Neural progenitor cell (in vitro differentiated cells): ENCODE data around the gene VCAN. TPM values are rescaled to one million over a fixed set of nuclear protein-coding genes. Genes with fewer than 3 reads are reported as not detected.

Experiments used
- DNase-seq: peaks from one replicate; pipeline ENCODE4 v3.0.0-alpha.2; 2016; ENCODE audit warnings: low spot score
- H2AFZ ChIP-seq: fragments of 200-600 bp; sonication (generic); replicated peaks from 2 replicates; pipeline ENCODE4 v1.6.1; 2016; ENCODE audit warnings: antibody characterized with exemption
- H3F3A ChIP-seq: fragments of 200-600 bp; sonication (generic); 2 replicates; pipeline ENCODE4 v1.6.1; 2016; ENCODE audit warnings: antibody characterized with exemption, low read depth
- H3K27ac ChIP-seq: fragments of 200-600 bp; sonication (generic); 2 replicates; pipeline ENCODE4 v1.5.1; 2016; ENCODE audit warnings: mild to moderate bottlenecking
- H3K27me3 ChIP-seq: fragments of 200-600 bp; sonication (generic); 2 replicates; pipeline ENCODE4 v1.6.1; 2016; ENCODE audit warnings: mild to moderate bottlenecking, moderate library complexity
- H3K36me3 ChIP-seq: fragments of 200-600 bp; sonication (generic); 2 replicates; pipeline ENCODE4 v1.5.1; 2016
- H3K4me1 ChIP-seq: fragments of 200-600 bp; sonication (generic); 2 replicates; pipeline ENCODE4 v1.6.1; 2016; ENCODE audit warnings: mixed run types
- H3K4me2 ChIP-seq: fragments of 200-600 bp; sonication (generic); 2 replicates; pipeline ENCODE4 v1.6.1; 2016
- H3K4me3 ChIP-seq: fragments of 200-600 bp; sonication (generic); 2 replicates; pipeline ENCODE4 v1.5.1; 2016
- H3K79me2 ChIP-seq: fragments of 200-600 bp; sonication (generic); 2 replicates; pipeline ENCODE4 v1.6.1; 2016; ENCODE audit warnings: low read depth
- H3K9ac ChIP-seq: fragments of 200-600 bp; sonication (generic); 2 replicates; pipeline ENCODE4 v1.6.1; 2016
- H3K9me3 ChIP-seq: fragments of 200-600 bp; sonication (generic); 2 replicates; pipeline ENCODE4 v1.5.1; 2016; ENCODE audit warnings: low read depth
- H4K20me1 ChIP-seq: fragments of 200-600 bp; sonication (generic); 2 replicates; pipeline ENCODE4 v1.6.1; 2016; ENCODE audit warnings: low read depth
- H3K27ac Mint-ChIP-seq: 3 replicates; pipeline ENCODE4 v1.8.0; 2021; ENCODE audit warnings: mixed read lengths
- H3K27me3 Mint-ChIP-seq: 2 replicates; pipeline ENCODE4 v1.8.0; 2022; ENCODE audit warnings: low read depth, mild to moderate bottlenecking, inconsistent platforms, moderate library complexity, mixed read lengths; ENCODE audit not compliant: insufficient read depth
- H3K36me3 Mint-ChIP-seq: 3 replicates; pipeline ENCODE4 v1.8.0; 2021; ENCODE audit warnings: mixed read lengths
- H3K4me1 Mint-ChIP-seq: 3 replicates; pipeline ENCODE4 v1.8.0; 2021; ENCODE audit warnings: mixed read lengths
- H3K4me3 Mint-ChIP-seq: 3 replicates; pipeline ENCODE4 v1.8.0; 2021; ENCODE audit warnings: mild to moderate bottlenecking, moderate library complexity, mixed read lengths
- H3K9me3 Mint-ChIP-seq: 3 replicates; pipeline ENCODE4 v1.8.0; 2020; ENCODE audit warnings: mixed read lengths
- EZH2 ChIP-seq: fragments of 200-600 bp; sonication (generic); IDR thresholded peaks from 2 replicates; pipeline ENCODE4 v1.6.1; 2017; ENCODE audit warnings: antibody characterized with exemption, mild to moderate bottlenecking, moderate library complexity
- EZH2phosphoT487 ChIP-seq: fragments of 200-600 bp; sonication (generic); IDR thresholded peaks from 2 replicates; pipeline ENCODE4 v1.6.1; 2017; ENCODE audit warnings: antibody characterized with exemption
- total RNA-seq: library from RNA; depleted of rRNA; stranded (reverse); fragments of >200 nt; gene quantifications from 2 replicates; pipeline ENCODE4 v1.2.3, GENCODE V29; 2015; ENCODE audit warnings: low replicate concordance
- TF ChIP-seq, protein P1 (sequence below): fragments of 200-600 bp; sonication (generic); IDR thresholded peaks from 2 replicates; pipeline ENCODE4 v1.5.1; 2017; ENCODE audit warnings: antibody characterized with exemption, mild to moderate bottlenecking

The VCAN gene
- total RNA-seq, 1 donor from 2014 or later: 101 TPM

DNA sequence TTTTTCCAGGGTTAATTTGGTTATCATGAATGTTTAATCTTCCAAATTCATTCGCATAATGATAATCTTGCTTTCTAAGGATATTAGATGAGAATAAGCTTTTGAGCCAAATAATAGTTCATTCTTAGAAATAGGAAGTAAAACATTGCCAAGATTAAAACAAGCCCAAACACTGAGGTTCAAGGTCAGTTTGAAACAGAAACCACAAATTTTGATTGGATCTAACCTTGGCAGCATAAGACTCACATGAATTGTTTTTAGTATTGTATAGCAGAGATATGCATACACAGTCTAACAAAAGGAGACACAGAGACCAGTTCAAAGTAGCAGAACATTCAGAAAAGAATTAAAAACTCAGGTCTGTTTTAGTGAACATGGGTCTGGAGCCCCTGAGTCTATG, 43.4 kb upstream of the VCAN start:
- no peaks in the 10 kb centered on the region for H3K4me1 Mint-ChIP-seq
- H4K20me1 ChIP-seq: no peaks in the 10 kb centered on the region
- peaks cover 5% of the 10 kb centered on the region for H3K9me3 Mint-ChIP-seq
- H3K9me3 ChIP-seq: no peaks in the 10 kb centered on the region
- H2AFZ ChIP-seq: no peak overlapping the region
- no peak overlapping the region for H3K4me3 ChIP-seq
- H3K36me3 Mint-ChIP-seq: peaks cover 2% of the 10 kb centered on the region
- no peak for DNase-seq
- H3K9ac ChIP-seq: no peak overlapping the region
- no peaks in the 10 kb centered on the region for H3K79me2 ChIP-seq
- H3K4me1 ChIP-seq: peaks cover 5% of the 10 kb centered on the region
- no peaks in the 10 kb centered on the region for H3K27me3 ChIP-seq
- peaks cover 2% of the 10 kb centered on the region for H3K27me3 Mint-ChIP-seq
- H3F3A ChIP-seq: no peaks in the 10 kb centered on the region
- no peak overlapping the region for H3K27ac ChIP-seq
- H3K4me2 ChIP-seq: no peak overlapping the region
- TF ChIP-seq EZH2 (no peak), EZH2phosphoT487 (no peak)
- no peak overlapping the region for H3K4me3 Mint-ChIP-seq
- no peak overlapping the region for H3K27ac Mint-ChIP-seq
- H3K36me3 ChIP-seq: no peaks in the 10 kb centered on the region

DNA sequence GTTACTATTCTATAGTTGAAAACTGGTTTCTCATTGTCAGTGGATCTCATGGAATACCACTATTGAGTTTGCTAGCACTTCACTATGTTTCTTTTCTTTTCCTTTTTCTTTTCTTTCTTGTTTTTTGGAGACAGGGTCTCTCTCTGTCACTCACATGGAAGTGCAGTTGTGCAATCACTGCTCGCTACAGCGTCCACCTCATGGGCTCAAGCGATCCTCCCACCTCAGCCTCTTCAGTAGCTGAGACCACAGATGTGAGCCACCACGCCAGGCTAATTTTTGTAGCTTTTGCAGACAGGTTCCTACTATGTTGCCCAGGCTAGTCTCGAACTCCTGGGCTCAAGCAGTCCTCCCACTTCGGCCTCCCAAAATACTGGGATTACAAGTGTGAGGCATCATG, 42.7 kb upstream of the VCAN start:
- Mint-ChIP-seq H3K9me3 (peaks cover 5% of the 10 kb centered on the region), H3K27ac (no peak overlapping the region), H3K36me3 (peaks cover 2% of the 10 kb centered on the region), H3K27me3 (peaks cover 2% of the 10 kb centered on the region), H3K4me1 (no peaks in the 10 kb centered on the region), H3K4me3 (no peak overlapping the region)
- no peaks in the 10 kb centered on the region for H4K20me1 ChIP-seq
- H3K27ac ChIP-seq: no peak overlapping the region
- no peak overlapping the region for H3K4me2 ChIP-seq
- H3K27me3 ChIP-seq: no peaks in the 10 kb centered on the region
- H3K4me1 ChIP-seq: peaks cover 5% of the 10 kb centered on the region
- no peak for TF ChIP-seq EZH2phosphoT487
- TF ChIP-seq, protein P1, sequence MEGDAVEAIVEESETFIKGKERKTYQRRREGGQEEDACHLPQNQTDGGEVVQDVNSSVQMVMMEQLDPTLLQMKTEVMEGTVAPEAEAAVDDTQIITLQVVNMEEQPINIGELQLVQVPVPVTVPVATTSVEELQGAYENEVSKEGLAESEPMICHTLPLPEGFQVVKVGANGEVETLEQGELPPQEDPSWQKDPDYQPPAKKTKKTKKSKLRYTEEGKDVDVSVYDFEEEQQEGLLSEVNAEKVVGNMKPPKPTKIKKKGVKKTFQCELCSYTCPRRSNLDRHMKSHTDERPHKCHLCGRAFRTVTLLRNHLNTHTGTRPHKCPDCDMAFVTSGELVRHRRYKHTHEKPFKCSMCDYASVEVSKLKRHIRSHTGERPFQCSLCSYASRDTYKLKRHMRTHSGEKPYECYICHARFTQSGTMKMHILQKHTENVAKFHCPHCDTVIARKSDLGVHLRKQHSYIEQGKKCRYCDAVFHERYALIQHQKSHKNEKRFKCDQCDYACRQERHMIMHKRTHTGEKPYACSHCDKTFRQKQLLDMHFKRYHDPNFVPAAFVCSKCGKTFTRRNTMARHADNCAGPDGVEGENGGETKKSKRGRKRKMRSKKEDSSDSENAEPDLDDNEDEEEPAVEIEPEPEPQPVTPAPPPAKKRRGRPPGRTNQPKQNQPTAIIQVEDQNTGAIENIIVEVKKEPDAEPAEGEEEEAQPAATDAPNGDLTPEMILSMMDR: no peak
- no peak for TF ChIP-seq EZH2
- H3K79me2 ChIP-seq: no peaks in the 10 kb centered on the region
- H3F3A ChIP-seq: no peaks in the 10 kb centered on the region
- H3K4me3 ChIP-seq: no peak overlapping the region
- H3K36me3 ChIP-seq: no peaks in the 10 kb centered on the region
- H3K9me3 ChIP-seq: no peaks in the 10 kb centered on the region
- no peak for DNase-seq
- H3K9ac ChIP-seq: no peak overlapping the region
- no peak overlapping the region for H2AFZ ChIP-seq

DNA sequence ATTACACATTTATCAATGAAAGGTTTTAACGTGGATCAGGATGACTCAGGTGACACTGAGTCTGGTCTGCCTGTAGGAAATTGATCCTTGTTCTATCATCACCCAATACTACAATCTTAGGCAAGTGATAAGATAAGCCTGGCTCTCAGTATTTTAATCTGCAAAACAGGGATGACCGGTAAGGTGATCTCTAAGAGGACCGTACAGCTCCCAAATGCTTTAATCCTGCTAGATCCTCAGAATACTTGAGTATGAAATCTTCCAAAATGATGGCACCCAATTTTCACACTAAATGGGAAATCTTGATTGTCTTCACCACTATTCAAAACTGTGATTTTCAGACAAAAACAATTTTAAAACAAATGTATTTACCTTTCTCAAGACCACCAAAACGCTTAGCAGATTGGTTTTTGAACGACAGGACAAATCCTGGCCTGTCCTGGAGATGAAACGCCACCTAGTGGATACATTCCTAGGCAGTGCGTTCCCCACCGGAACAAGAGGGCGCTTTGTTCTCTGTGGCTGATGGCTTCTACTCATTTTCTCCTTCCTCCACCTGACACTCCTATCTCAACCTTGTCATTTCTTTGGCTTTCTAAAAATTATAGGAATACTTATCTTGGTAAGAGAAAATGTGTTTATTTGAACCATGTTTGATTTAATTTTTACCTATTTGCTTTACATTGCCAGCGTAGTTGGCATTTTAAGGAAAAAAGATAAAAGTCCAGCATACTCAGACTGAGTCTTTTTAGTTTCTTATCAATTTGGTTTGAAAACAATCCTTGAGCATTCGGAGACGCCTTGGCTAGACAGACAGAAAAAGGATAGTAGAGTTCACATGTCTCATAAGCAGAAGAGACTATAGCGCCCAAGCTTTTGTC, 41.2 kb upstream of the VCAN start:
- H3K36me3 Mint-ChIP-seq: peaks cover 2% of the 10 kb centered on the region
- TF ChIP-seq, protein P1: peak; percentile 96
- no peak for TF ChIP-seq EZH2phosphoT487
- Histone ChIP-seq H3K79me2 (no peaks in the 10 kb centered on the region), H3K36me3 (no peaks in the 10 kb centered on the region), H3K4me1 (peaks cover 5% of the 10 kb centered on the region), H3K4me2 (no peak overlapping the region), H3K4me3 (no peak overlapping the region), H3K27ac (no peak overlapping the region), H2AFZ (peak overlapping the region; percentile 88), H3K9me3 (no peaks in the 10 kb centered on the region), H3K27me3 (no peaks in the 10 kb centered on the region), H4K20me1 (no peaks in the 10 kb centered on the region), H3K9ac (no peak overlapping the region), H3F3A (no peaks in the 10 kb centered on the region)
- peaks cover 5% of the 10 kb centered on the region for H3K9me3 Mint-ChIP-seq
- peak; percentile 90 for DNase-seq
- H3K4me3 Mint-ChIP-seq: no peak overlapping the region
- H3K27ac Mint-ChIP-seq: peak overlapping the region; percentile 39
- H3K27me3 Mint-ChIP-seq: no peaks in the 10 kb centered on the region
- H3K4me1 Mint-ChIP-seq: no peaks in the 10 kb centered on the region

DNA sequence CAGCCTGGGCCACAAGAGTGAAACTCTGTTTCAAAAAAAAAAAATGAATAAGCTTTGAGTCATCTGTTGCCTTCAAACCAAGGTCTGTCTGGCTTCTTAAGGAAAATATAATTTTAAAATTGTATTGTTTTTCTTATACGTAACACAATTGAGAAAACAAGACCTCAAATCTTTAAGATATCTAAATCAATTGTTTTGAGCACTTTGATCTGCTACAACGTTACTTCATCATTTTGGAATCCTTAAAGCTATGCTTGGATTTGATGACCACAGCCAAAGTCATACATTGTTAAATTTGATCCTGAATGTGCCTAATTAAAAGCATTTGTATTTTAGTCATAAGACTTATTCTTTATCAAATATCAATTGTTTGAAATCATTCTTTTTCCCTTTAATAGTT, 37.7 kb upstream of the VCAN start:
- Histone ChIP-seq H3F3A (no peaks in the 10 kb centered on the region), H3K4me1 (peaks cover 5% of the 10 kb centered on the region), H3K36me3 (no peaks in the 10 kb centered on the region), H3K9ac (no peak overlapping the region), H3K9me3 (no peaks in the 10 kb centered on the region), H2AFZ (no peak overlapping the region), H3K4me3 (no peak overlapping the region), H3K79me2 (no peaks in the 10 kb centered on the region), H3K27me3 (no peaks in the 10 kb centered on the region), H4K20me1 (no peaks in the 10 kb centered on the region), H3K27ac (no peak overlapping the region), H3K4me2 (no peak overlapping the region)
- peaks cover 12% of the 10 kb centered on the region for H3K9me3 Mint-ChIP-seq
- no peaks in the 10 kb centered on the region for H3K4me1 Mint-ChIP-seq
- TF ChIP-seq, protein P1: no peak
- TF ChIP-seq EZH2phosphoT487 (no peak), EZH2 (no peak)
- DNase-seq: no peak
- H3K36me3 Mint-ChIP-seq: peaks cover 5% of the 10 kb centered on the region
- no peak overlapping the region for H3K27ac Mint-ChIP-seq
- H3K27me3 Mint-ChIP-seq: no peaks in the 10 kb centered on the region
- no peak overlapping the region for H3K4me3 Mint-ChIP-seq
